GM18505 (cell line): ENCODE results near the gene STIM1.
"Not testable (repeated sequence)": the region's sequence is repeated elsewhere in the genome, so short reads cannot be mapped to it uniquely, and the experiment has no call there.

Experiments used
- ATAC-seq: cut with Tn5 transposase; IDR thresholded peaks from one replicate; pipeline ENCODE4 v1.9.1; 2021; ENCODE audit not compliant: unreplicated experiment
- POLR2A ChIP-seq: IDR thresholded peaks from 4 replicates; pipeline ENCODE4 v1.6.1; 2011; ENCODE audit warnings: borderline replicate concordance; ENCODE audit not compliant: insufficient read depth, insufficient read length; ENCODE audit errors: extremely low read depth

STIM1 gene

GRCh38 chr11:3891751-3892150 is 36.3 kb downstream of the STIM1 start:
- ATAC-seq: no peak
- no peak for TF ChIP-seq POLR2A

- no peak for TF ChIP-seq POLR2A
- ATAC-seq: no peak
Observed at GRCh38 chr11:3892156-3892555, 36.7 kb downstream of the STIM1 start.

GRCh38 chr11:3893311-3893710 is 37.8 kb downstream of the STIM1 start:
- no peak for TF ChIP-seq POLR2A
- no peak for ATAC-seq

- ATAC-seq: peak; percentile 98
Observed at GRCh38 chr11:3894128-3894731, 38.8 kb downstream of the STIM1 start.

GRCh38 chr11:3896644-3897043 is 41.2 kb downstream of the STIM1 start:
- ATAC-seq: no peak

More at GRCh38 chr11:3894128-3894731, 38.8 kb downstream of the STIM1 start:
- peak; percentile 54 for TF ChIP-seq POLR2A

GRCh38 chr11:3900230-3900629 is 44.8 kb downstream of the STIM1 start:
- ATAC-seq: not testable (repeated sequence)

More at GRCh38 chr11:3896644-3897043, 41.2 kb downstream of the STIM1 start:
- no peak for TF ChIP-seq POLR2A

GRCh38 chr11:3901249-3902025 is 46.0 kb downstream of the STIM1 start:
- TF ChIP-seq POLR2A: no peak
- no peak for ATAC-seq

- ATAC-seq: no peak
- TF ChIP-seq POLR2A: no peak
Observed at GRCh38 chr11:3902441-3902840, 47.0 kb downstream of the STIM1 start.

GRCh38 chr11:3903207-3903896 is 47.9 kb downstream of the STIM1 start:
- TF ChIP-seq POLR2A: no peak
- ATAC-seq: no peak

GRCh38 chr11:3904228-3904627 is 48.8 kb downstream of the STIM1 start:
- no peak for TF ChIP-seq POLR2A
- ATAC-seq: no peak

- ATAC-seq: peak; percentile 72
Observed at GRCh38 chr11:3905080-3905953, 49.9 kb downstream of the STIM1 start.

GRCh38 chr11:3906166-3906565 is 50.7 kb downstream of the STIM1 start:
- ATAC-seq: no peak
- TF ChIP-seq POLR2A: no peak

More at GRCh38 chr11:3905080-3905953, 49.9 kb downstream of the STIM1 start:
- no peak for TF ChIP-seq POLR2A

- no peak for TF ChIP-seq POLR2A
- ATAC-seq: no peak
Observed at GRCh38 chr11:3907590-3907989, 52.1 kb downstream of the STIM1 start.
